HT-29 (cell line): ENCODE measurements around the gene PAK5. TPM values are rescaled to one million over a fixed set of nuclear protein-coding genes. Genes with fewer than 3 reads are reported as not detected.

Source experiments
- DNase-seq: peaks from one replicate; pipeline ENCODE4 v3.0.0-alpha.2; 2015; ENCODE audit warnings: low spot score
- total RNA-seq: library from RNA; depleted of rRNA; stranded (reverse); fragments of >200 nt; shearing (Covaris generic); gene quantifications from 2 replicates; pipeline ENCODE4 v1.2.3, GENCODE V29; 2014; rRNA removed

Gene PAK5
- total RNA-seq, 1 experiment from 2014 or later: not detected

- no peak for DNase-seq
These were observed 340.6 kb downstream of the PAK5 start for GRCh38 chr20:9498322-9498721.

- DNase-seq: no peak
These were observed 342.7 kb downstream of the PAK5 start for GRCh38 chr20:9496155-9496554.

GRCh38 chr20:9495701-9496100, 343.2 kb downstream of the PAK5 start:
- DNase-seq: no peak

DNA sequence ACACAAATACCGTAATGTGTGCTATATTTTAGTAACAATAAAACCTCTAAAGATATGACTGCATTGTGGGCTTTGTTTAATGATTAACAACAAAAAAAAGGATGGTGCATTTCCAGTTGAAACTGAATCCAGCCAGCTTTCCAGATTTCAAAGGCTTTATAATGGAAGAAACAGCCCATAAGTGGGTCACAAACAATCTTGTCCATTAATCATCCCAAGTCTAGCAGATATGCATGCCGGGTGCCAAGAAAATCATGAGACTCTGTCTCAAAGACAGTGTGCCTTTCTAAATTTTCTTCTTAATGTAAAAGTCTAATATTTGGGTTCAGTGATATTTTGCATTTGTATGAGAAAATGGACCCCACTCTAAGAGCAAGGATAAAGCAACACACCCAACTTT, 345.1 kb downstream of the PAK5 start:
- DNase-seq: no peak

- DNase-seq: no peak
These were observed 346.8 kb downstream of the PAK5 start for GRCh38 chr20:9492067-9492466.

DNA sequence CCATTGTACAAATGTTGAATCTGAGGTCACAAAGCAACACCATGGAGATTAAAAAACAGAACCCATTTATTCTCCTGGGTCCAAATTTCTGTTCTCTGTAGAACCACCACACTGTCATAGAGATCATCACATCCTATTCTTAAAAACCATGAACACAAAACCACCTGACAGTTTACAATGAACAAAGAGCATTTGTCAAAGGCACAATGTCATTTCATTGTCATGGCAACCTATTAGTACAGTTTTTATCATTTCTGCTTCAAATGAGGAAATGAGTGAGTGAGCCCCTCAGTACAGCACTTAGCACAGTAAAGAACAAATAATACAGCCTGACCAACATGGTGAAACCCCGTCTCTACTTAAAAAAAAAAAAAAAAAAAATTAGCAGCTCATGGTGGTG, 347.6 kb downstream of the PAK5 start:
- DNase-seq: no peak

DNA sequence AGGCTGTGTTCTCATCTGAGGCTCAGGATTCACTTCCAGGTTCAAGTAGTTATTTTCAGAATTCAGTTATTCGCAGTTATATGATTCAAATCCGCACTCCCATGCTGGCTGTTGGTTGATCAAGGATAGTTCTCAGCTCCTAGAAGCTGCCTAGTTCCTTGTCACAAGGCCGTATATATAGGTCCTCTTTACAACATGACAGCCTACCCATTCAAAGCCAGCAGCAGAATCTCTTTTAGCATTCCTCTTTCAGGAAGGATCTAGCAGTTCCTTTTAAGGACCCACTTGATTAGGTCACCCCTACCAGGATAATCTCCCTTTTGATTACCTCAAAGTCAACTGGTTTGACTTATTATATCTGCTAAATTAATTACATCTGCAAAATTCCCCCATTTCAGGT, 348.2 kb downstream of the PAK5 start:
- no peak for DNase-seq

GRCh38 chr20:9490161-9490560, 348.7 kb downstream of the PAK5 start:
- no peak for DNase-seq

- no peak for DNase-seq
These were observed 350.8 kb downstream of the PAK5 start for GRCh38 chr20:9488063-9488462.

Other genes with a start within 250 kb of the PAK5 start
- gene ANKEF1, start 195.9 kb upstream of the PAK5 start, total RNA-seq: 4.6 and 6.8 TPM in 2 replicates